Neuron (in vitro differentiated cells): Measurements from ENCODE around the gene ADCY9.
"Not testable (repeated sequence)": the region's sequence is repeated elsewhere in the genome, so short reads cannot be mapped to it uniquely, and the experiment has no call there.

Source experiments
- H2AFZ ChIP-seq: one replicate; pipeline ENCODE4 v1.6.1; 2013; ENCODE audit warnings: low read depth, mild to moderate bottlenecking, inconsistent platforms, low read length, moderate library complexity
- H3K27me3 ChIP-seq: one replicate; pipeline ENCODE4 v1.6.1; 2013; ENCODE audit warnings: low read length; ENCODE audit not compliant: insufficient read depth
- H3K36me3 ChIP-seq: one replicate; pipeline ENCODE4 v1.6.1; 2013; ENCODE audit warnings: low read length; ENCODE audit not compliant: insufficient read depth
- H3K4me1 ChIP-seq: one replicate; pipeline ENCODE4 v1.6.1; 2013; ENCODE audit warnings: low read length; ENCODE audit not compliant: insufficient read depth
- H3K4me3 ChIP-seq: 2 replicates; pipeline ENCODE4 v1.5.1; 2013; ENCODE audit warnings: mild to moderate bottlenecking, low read length, moderate library complexity
- H3K9me3 ChIP-seq: one replicate; pipeline ENCODE4 v1.6.1; 2013; ENCODE audit warnings: low read length

The ADCY9 gene

DNA sequence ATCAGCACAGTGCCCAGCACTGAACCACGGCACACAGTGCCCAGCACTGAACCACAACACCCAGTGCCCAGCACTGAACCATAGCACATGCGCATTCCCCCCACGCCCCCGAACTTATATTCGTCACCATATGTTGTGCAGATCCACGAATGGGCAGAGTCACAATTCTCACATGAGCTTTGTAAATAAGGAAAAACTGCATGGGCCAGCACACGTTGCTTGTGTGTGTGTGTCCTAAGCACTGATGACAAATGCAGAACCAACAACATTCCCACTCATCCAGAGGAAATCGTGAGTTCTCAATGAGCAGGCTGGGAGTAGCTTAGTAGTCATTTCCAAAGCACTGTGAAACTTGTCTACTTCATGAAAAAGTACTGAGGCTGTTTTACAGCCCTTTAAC is 70.0 kb downstream of the ADCY9 start:
- Histone ChIP-seq H3K36me3 (no peaks in the 10 kb centered on the region), H3K4me1 (no peaks in the 10 kb centered on the region), H2AFZ (no peak overlapping the region), H3K4me3 (no peak overlapping the region), H3K9me3 (peaks cover 2% of the 10 kb centered on the region), H3K27me3 (no peaks in the 10 kb centered on the region)

DNA sequence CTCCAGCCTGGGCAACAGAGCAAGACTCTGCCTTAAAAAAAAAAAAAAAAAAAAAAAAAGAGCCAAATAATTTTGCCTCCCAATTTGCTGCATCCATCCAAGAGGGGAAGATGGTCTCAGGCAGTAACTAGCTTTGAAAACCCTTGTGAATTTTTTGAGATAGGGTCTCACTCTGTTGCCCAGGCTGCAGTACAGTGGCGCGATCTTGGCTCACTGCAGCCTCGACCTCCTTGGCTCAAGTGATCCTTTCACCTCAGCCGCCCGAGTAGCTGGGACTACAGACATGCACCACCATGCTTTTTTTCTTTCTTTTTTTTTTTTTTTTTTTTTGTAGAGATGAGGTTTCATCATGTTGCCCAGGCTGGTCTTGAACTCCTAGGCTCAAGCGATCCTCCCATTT is 70.7 kb downstream of the ADCY9 start:
- not testable (repeated sequence) for H3K27me3 ChIP-seq, H3K4me1 ChIP-seq, H3K4me3 ChIP-seq, H3K9me3 ChIP-seq, H2AFZ ChIP-seq, H3K36me3 ChIP-seq

DNA sequence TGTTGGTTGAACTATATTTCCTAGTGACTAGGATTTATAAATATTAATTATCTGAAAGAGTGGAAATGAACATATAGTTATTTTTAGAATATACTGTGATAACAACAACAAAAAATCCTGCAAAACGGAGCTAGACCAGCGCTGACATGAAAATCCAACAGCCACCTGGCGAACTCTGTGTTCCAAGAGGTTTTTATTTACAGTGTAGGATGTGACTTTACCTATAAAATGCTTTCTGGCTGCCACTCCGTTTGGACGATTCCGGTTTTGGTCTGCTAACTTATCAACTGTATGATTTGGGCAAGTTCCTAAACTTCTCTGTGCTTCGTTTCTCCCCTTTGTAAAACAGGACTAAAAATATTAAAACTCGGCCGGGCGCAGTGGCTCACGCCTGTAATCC is 73.7 kb downstream of the ADCY9 start:
- Histone ChIP-seq H3K4me3 (no peak overlapping the region), H3K9me3 (no peaks in the 10 kb centered on the region), H2AFZ (no peak overlapping the region), H3K27me3 (no peaks in the 10 kb centered on the region), H3K36me3 (no peaks in the 10 kb centered on the region), H3K4me1 (no peaks in the 10 kb centered on the region)

GRCh38 chr16:4038448-4038847 is 77.8 kb downstream of the ADCY9 start:
- H3K9me3 ChIP-seq, result no peaks in the 10 kb centered on the region
- H3K4me1 ChIP-seq, result no peaks in the 10 kb centered on the region
- H3K27me3 ChIP-seq, result no peaks in the 10 kb centered on the region
- H3K36me3 ChIP-seq, result no peaks in the 10 kb centered on the region
- no peak overlapping the region for H3K4me3 ChIP-seq
- H2AFZ ChIP-seq, result no peak overlapping the region

DNA sequence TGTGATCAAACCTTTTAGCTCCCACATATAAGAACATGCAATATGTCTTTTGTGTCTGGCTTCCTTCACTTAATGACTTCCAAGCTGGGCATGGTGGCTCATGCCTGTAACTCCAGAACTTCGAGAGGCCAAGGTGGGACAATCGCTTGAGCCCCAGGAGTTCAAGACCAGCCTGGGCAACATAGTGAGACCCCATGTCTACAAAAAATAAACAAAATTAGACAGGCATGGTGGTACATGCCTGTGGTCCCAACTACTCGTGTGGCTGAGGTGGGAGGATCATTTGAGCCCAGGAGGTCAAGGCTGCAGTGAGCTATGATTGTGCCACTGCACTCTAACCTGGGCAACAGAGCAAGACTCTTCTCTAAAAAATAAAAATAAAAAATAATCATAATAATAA is 79.3 kb downstream of the ADCY9 start:
- not testable (repeated sequence) for H3K36me3 ChIP-seq, H3K4me1 ChIP-seq, H3K4me3 ChIP-seq, H2AFZ ChIP-seq, H3K27me3 ChIP-seq, H3K9me3 ChIP-seq

- no peaks in the 10 kb centered on the region for H3K27me3 ChIP-seq
- no peaks in the 10 kb centered on the region for H3K36me3 ChIP-seq
- no peak overlapping the region for H2AFZ ChIP-seq
- no peaks in the 10 kb centered on the region for H3K9me3 ChIP-seq
- no peaks in the 10 kb centered on the region for H3K4me1 ChIP-seq
- no peak overlapping the region for H3K4me3 ChIP-seq
These were observed 81.3 kb downstream of the ADCY9 start for GRCh38 chr16:4034963-4035362.

- Histone ChIP-seq H3K4me1 (no peaks in the 10 kb centered on the region), H2AFZ (no peak overlapping the region)
These were observed 82.3 kb downstream of the ADCY9 start for GRCh38 chr16:4033951-4034350.

GRCh38 chr16:4032768-4033167 is 83.5 kb downstream of the ADCY9 start:
- Histone ChIP-seq H3K4me3 (no peak overlapping the region), H2AFZ (no peak overlapping the region), H3K4me1 (no peaks in the 10 kb centered on the region), H3K36me3 (no peaks in the 10 kb centered on the region), H3K27me3 (no peaks in the 10 kb centered on the region), H3K9me3 (no peaks in the 10 kb centered on the region)

More at GRCh38 chr16:4033951-4034350, 82.3 kb downstream of the ADCY9 start:
- H3K9me3 ChIP-seq, result no peaks in the 10 kb centered on the region
- H3K27me3 ChIP-seq, result no peaks in the 10 kb centered on the region
- no peak overlapping the region for H3K4me3 ChIP-seq
- no peaks in the 10 kb centered on the region for H3K36me3 ChIP-seq

- no peaks in the 10 kb centered on the region for H3K36me3 ChIP-seq
- no peak overlapping the region for H3K4me3 ChIP-seq
- H3K9me3 ChIP-seq, result peaks cover 3% of the 10 kb centered on the region
- no peaks in the 10 kb centered on the region for H3K27me3 ChIP-seq
- no peak overlapping the region for H2AFZ ChIP-seq
- H3K4me1 ChIP-seq, result no peaks in the 10 kb centered on the region
These were observed 88.1 kb downstream of the ADCY9 start for GRCh38 chr16:4028144-4028543.

GRCh38 chr16:4026854-4027253 is 89.4 kb downstream of the ADCY9 start:
- Histone ChIP-seq H2AFZ (no peak overlapping the region), H3K4me3 (no peak overlapping the region), H3K36me3 (no peaks in the 10 kb centered on the region), H3K27me3 (no peaks in the 10 kb centered on the region), H3K9me3 (peaks cover 3% of the 10 kb centered on the region), H3K4me1 (no peaks in the 10 kb centered on the region)

DNA sequence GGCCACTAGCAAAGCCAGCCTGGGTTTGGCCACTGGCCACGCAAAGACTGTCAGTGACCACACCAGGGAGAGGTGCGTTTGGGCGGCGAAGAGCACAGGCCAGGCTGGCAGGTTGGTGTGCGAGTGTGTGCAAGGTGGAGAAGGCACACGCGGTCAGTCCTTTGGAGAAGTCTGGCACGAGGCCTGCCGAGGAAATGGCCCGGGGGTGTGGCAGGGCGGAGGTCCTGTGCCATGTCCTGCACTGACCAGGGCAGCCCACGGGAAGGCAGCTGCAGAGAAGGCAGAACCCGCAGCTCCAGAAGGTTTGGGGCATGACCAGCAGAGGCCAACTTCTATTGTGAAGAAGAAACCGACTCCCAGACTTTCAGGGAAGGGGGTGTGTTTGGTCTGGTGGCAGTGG is 90.8 kb downstream of the ADCY9 start:
- Histone ChIP-seq H2AFZ (no peak overlapping the region), H3K4me3 (no peak overlapping the region), H3K36me3 (no peaks in the 10 kb centered on the region), H3K4me1 (no peaks in the 10 kb centered on the region), H3K27me3 (no peaks in the 10 kb centered on the region), H3K9me3 (peaks cover 3% of the 10 kb centered on the region)

DNA sequence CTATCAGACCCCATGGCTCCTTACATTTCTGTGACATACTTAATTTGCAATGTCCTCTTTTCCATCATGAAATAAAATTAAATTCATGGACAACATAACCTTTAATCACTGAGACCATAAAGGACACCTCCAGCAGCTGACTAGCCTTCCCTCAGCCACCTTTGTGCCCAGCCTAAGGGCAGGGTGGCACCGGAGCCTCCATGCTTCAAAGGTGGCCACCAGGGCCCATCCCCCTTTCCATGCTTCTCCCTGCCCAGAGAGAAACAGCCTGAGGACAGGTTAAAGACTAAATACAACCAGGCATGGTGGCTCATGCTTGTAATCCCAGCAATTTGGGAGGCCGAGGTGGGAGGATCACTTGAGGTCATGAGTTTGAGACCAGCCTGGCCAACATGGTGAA is 94.3 kb downstream of the ADCY9 start:
- Histone ChIP-seq H3K4me1 (no peaks in the 10 kb centered on the region), H3K27me3 (no peaks in the 10 kb centered on the region), H3K4me3 (no peak overlapping the region), H2AFZ (no peak overlapping the region), H3K9me3 (peaks cover 3% of the 10 kb centered on the region), H3K36me3 (no peaks in the 10 kb centered on the region)

DNA sequence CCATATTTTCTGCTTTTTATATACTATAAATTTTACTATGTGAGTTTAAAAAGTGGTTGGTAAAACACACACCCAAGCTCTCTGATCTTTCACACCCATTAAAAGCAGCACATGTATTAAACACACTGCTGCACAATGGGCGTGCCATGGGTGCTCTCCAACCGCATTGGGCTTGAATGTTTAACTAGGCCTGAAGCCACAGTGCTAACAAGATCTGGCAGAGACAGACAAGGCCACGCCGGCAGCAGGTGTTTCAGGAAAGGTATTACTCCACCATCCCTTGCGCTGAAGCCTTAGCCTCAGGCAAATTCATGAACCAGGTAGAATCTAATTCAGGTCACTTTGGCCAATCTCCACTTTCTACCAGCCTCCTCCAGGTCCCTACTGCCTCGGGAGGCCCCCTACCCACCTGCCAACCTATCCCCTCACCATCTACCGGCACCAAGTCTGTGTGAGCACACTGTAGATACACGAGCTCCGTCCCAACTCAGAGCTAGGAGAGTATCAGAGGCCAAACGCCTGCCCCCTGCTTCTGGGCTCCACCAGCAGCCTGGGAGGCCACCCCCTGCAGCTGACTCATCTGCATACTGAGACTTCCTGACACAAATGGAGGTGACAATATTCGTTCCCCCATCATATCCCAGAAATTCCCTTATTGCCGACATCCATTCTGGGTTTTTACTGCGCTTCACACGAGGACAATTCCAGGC is 95.0 kb downstream of the ADCY9 start:
- Histone ChIP-seq H3K9me3 (no peaks in the 10 kb centered on the region), H3K4me3 (no peak overlapping the region), H3K36me3 (no peaks in the 10 kb centered on the region), H3K27me3 (no peaks in the 10 kb centered on the region), H2AFZ (no peak overlapping the region), H3K4me1 (peaks cover 2% of the 10 kb centered on the region)

GRCh38 chr16:4019371-4019791 is 96.9 kb downstream of the ADCY9 start:
- peaks cover 11% of the 10 kb centered on the region for H3K4me1 ChIP-seq
- H3K27me3 ChIP-seq, result no peaks in the 10 kb centered on the region
- H2AFZ ChIP-seq, result no peak overlapping the region
- H3K36me3 ChIP-seq, result no peaks in the 10 kb centered on the region
- no peaks in the 10 kb centered on the region for H3K9me3 ChIP-seq
- H3K4me3 ChIP-seq, result no peak overlapping the region
